Measurements from ENCODE around the gene CST6.
A peak's percentile ranks its signal among the peaks of the same experiment; 100 is the strongest.

The CST6 gene

GRCh38 chr11:66048547-66049323 is 36.9 kb downstream of the CST6 start, which contains the start of gene GAL3ST3:
Gene GAL3ST3, minus strand, starts transcription at chr11:66049161. Its CDS starts 3,746 bp downstream, at chr11:66045415.
- no peak for DNase-seq

DNA sequence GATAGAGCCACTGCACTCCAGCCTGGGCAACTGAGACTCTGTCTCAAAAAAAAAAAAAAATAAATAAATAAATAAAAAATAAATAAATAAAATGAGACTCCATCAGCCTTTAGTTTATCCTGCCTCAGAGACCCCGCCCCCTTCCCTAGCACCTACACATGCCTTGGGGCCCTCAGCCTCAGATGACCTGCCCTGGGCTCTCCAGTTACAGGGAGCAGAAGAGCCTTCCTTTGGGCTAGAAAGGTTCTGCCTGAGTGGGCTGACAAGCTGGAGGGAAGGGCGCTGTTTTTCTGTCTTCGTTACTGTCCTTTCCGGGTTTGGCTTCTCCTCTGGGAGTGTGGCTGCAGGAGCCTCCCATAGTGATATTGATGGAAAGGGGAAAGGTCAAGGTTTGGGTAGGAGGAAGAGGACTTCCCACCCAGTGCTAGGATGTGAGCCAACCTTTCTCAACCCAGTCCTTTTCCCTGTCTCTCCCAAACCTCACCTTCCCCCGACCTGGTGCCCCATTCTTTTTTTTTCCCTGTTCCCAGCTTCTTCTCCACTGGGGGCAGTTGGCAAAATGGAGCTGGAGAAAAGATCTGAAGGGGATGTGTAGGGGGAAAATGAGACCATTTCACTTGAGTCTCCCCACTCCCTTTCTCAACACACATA is 38.9 kb downstream of the CST6 start:
- DNase-seq = no peak

DNA sequence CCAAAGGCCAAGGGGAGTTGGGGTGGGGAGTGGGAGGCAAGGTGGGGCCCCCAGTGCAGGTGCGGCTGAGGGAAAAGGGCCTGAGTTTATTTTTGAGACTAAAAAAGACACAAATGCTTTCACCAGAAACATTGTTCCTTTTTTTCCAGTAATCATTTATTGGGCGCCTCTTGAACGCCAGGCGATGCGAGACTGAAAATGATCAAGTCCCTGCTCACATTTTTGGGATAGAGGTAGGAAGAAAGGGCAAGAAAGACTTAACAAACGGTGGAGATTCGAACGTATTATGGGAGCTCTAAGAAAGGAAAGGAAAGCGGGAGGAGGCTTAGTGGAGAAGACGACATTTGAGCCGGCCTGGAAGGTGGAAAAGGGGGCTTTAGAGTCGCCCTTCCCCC is 39.6 kb downstream of the CST6 start:
- DNase-seq = no peak

DNA sequence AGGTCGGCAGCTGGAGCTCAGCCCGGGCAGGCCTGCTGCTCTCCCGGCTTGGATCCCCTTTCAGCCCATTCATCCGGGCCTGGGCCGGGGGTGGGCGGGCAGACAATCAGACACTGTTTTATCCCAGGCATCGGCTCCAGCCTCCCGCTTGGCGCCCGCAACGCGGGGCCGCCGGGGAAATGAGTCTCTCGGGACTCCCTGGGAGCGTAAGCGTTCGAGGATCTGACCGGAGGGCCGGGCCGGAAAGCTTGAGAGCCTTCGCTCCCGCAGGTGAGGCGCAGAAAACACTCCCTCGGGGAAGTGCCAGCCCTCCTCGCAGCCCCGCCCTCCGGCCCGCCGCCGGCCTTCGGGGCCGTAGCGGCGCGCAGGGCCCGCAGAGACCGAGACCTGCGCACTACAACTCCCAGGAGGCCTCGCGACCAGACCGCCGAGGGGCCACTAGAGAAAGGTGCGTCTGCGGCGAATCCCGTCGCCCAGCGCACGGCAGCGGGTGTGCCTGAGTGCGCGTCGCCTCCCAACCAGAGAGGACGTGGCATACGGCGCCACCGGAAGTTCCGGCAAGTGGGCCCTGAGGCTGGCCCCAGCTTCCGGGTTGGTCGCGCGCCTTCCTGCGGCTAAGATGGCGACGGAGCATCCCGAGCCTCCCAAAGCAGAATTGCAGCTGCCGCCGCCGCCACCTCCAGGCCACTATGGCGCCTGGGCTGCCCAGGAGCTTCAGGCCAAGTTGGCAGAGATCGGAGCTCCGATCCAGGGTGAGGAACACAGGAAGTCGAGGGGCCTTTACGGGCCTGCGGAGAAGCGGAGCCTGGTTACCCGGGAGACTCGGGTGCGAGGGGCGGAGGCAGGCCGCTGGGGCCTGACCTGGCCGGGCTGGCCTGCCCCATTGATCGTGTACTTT is 40.2 kb downstream of the CST6 start, which contains the start of gene SF3B2:
TSS of gene SF3B2 (plus strand) at position 599 of the 898 bp plus-strand sequence. CDS start at position 620, 21 bp downstream.
- peak; percentile 96 for DNase-seq

DNA sequence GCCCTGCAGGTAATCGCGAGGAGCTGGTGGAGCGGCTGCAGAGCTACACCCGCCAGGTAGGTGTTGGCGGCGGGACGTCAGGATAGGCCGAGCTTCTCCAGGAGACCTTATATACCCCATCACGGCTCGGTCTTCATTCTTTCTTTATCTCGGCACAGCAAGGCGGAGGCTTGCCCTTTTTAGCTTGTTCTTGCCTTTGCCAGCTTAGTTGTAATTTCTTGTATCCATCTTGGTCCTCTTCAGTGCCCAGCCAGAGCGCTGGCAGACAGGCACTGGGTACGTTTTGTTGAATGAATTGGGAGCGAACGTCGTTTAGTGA is 40.8 kb downstream of the CST6 start:
- no peak for DNase-seq

GRCh38 chr11:66055021-66055420 is 43.2 kb downstream of the CST6 start:
- no peak for DNase-seq

GRCh38 chr11:66056501-66056900 is 44.7 kb downstream of the CST6 start:
- DNase-seq = no peak

- DNase-seq = no peak
Measured at GRCh38 chr11:66059966-66060680, 48.3 kb downstream of the CST6 start.

DNA sequence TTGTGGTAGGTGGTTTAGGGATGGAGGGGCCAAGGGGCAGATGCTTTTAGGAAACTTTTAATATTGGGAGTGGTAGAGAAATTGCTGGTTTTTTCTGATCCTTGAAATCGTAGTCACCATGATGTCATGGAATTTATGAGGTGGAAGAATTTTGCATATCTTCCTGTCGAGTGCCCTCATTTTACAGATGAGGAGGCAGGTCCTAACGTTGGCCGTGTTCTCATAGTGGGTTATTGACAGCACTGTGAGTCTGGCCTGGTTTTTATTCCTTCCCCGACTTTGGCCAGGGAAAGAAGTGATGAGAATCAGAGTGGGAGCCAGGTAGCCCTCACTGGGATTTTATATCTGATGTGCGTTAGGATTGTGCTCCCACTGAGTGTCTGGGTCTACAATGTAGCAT is 49.5 kb downstream of the CST6 start:
- no peak for DNase-seq

- no peak for DNase-seq
Measured at GRCh38 chr11:66062408-66062807, 50.6 kb downstream of the CST6 start.
